Fibroblast of skin of back (primary cell): ENCODE measurements around the gene PARD3B.
"Not testable (repeated sequence)": the region's sequence is repeated elsewhere in the genome, so short reads cannot be mapped to it uniquely, and the experiment has no call there.

Source experiments
- DNase-seq: peaks from one replicate; pipeline ENCODE4 v3.0.0-alpha.2; 2013

Gene PARD3B

DNA sequence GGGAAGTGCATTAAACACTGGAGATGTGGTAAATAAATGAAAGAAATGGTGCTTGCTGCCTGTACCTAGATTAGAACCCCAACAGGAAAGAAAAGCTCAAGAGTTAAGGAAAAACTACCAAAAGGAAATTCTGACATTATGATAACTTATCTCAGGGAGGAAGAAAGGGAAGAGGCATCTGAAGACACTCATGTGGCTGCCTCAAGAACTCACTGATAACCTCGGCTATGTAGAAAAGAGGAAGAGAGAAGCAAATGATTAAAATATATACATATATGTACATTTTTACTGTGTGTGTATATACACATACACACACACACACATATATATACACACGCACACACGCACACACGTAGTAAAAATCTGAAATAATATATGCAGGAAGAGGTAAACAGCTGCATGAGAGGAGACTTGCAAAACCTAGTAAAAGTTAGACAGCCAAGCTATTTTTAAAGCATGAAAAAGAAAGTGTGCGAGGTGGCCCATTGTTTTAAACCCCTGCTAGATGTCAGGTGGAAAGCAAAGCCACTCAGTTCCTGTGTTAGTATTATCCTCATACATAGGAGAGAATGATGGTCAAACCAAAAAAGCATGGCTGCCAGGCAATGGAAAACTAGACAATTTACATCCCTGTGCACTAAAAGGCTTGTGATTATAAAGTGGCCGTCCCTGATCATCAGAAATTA is 654.0 kb downstream of the PARD3B start:
- DNase-seq: no peak

DNA sequence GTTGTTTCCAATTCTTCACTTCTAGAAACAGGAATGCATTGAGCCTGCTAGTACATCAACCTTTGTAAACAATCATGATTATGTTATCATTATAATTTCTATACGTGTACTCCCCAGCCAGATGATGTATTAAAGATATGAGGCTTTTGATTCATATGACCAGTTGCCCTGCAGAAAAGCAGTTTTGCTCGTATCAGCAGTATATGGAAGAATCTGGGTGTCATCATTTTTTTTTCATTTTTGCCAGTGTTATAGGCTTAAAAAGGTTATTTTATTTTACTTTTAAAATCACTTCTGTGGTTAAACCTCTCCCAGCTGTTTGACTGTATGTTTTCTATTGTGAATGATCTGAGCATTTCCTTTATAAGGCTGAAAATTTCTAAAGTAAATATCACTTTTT is 665.2 kb downstream of the PARD3B start:
- no peak for DNase-seq

DNA sequence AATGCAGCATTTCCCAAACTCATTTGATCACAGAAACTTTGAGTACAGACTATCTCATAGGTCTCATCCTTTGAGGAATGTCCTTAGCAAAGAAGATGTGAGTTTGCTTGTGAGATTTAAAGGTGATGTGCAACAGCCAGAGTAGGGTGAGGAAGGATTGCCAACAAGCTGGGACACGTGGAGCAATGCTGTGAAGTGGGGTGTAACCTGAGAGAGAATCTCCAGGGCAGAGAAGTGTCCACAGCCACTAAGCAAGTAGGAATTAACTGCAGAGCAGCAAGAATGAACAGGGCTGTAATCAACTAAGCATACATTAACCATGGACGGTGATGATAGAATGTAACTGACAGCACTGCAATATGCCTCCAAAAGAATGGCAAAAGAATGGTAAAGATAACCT is 667.1 kb downstream of the PARD3B start:
- DNase-seq: no peak

DNA sequence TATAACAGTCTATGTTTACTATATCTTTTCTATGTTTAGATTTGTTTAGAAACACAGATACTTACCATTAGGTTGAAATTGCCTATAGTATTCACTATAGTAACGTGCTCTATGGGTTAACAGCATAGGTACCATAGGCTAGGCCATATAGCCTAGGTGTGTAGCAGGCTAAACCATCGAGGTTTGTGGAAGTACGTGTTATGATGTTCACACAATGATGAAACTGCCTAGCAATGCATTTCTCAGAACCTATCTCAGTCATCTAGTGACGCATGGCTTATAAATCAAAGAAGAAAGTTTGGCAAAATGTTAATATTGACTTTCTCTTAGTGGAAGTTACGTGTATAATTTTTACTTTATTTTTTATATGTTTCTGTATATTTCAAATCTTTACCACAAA is 670.8 kb downstream of the PARD3B start:
- DNase-seq: no peak

DNA sequence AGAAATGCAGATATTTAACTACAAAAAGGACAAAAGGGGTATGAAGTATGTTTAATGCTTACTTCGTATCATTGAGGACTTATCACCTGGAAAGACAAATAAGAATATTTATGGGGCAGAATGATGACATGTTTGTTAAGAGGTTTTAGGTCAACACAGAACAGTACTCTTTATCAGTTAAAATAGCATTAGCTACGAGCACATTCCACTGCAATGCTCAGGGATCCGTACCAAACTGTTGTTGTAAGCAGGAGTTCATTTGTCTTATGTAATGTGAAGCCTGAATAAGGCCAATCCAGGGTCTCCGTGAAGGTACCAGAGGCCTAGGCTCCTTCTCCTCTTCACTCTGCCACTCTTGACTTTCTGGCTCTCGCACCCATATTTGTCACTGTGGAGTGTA is 671.3 kb downstream of the PARD3B start:
- no peak for DNase-seq

DNA sequence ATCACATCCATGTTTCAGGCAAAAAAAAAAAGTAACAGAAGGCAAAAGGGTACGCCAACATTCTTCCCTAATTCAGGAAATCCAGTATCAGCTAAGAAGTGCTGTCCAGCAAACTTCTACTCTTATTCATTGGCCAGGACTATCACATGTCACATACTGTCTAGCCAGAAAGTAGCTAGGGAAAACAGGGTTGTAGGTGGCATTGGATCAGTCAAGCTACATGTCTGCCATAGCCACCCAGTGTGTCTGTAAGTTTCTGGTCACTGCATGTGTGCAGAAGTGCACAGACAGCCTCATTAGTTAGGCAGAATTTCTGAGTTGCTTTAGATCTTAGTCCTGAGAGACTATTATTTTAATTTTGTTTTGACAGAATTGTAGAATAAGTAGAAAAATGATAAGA is 671.7 kb downstream of the PARD3B start:
- no peak for DNase-seq

DNA sequence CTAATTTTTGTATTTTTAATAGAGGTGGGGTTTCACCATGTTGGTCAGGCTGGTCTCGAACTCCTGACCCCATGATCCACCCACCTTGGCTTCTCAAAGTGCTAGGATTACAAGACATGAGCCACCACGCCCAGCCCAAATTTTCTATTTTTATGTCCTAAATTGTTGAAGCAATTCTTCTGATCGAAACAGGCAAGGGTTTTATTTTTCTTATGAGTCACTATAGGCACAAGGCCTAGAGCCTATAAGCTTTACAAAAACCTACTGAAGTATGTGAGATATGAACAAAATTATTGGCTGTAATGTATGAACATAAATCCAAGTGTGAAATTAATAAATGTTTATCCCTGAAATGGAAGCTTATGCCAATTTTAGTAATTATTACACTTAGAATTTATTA is 672.8 kb downstream of the PARD3B start:
- DNase-seq: peak; percentile 74

DNA sequence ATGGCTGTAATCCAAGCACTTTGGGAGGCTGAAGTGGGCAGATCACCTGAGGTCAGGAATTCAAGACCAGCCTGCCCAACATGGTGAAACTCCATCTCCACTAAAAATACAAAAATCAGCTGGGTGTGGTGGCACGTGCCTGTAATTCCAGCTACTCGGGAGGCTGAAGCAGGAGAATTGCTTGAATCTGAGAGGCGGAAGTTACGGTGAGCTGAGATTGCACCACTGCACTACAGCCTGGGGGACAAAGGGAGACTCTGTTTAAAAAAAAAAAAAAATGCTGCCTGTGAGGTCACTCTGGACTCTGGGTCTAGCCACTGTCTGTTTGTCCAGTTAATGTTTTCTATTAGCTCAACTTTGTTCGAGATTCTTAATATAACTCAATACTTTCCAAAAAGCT is 673.5 kb downstream of the PARD3B start:
- not testable (repeated sequence) for DNase-seq

DNA sequence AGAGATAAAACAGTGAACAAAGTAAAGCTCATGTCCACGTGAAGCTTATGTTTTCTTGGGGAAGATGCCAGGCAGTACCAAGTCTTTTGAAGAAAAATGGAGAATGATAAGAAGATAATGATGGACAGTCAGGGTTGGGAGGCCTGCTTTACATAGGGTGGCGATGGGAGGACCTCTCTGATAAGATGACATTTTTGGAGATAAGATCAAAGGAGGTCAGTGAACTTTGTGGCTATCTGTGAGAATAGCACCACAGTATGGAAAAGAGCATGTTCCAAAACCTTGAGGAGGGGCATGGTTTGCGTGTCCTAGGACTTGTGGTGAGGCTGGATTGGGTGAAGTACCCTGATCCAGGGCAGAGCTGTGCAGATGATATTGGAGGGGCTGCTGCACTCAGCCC is 675.3 kb downstream of the PARD3B start:
- no peak for DNase-seq

DNA sequence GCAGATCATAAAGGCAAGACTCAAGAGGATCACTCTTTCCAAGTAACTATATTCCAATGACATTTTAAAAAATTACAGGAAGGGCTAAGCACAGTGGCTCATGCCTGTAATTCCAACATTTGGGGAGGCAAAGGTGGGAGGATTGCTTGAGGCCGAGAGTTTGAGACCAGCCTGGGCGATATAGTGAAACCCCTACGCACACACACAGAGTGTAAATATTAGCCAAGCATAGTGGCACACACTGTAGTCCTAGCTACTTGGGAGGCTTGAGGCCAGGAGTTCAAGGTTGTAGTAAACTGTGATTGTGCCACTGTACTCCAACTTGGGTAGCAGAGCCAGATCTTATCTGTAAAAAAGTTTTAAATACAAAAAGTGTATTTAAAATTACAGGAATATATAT is 686.8 kb downstream of the PARD3B start:
- no peak for DNase-seq

DNA sequence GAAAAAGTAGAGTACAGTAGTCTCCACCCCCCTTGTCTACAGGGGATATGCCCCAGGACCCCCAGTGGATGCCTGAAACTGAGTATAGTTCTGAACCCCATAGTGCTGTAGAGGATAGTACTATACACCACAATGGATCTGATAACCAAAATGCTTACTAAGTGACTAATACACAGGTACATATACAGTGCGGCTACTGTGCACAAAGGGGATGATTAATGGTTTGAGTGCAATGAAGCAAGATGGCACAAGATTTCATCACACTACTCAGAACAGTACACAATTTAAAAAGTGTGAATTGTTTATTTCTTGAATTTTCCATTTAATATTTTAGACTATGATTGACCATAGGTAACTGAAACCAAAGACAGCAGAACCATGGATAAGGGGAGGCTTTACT is 690.2 kb downstream of the PARD3B start:
- DNase-seq: no peak

DNA sequence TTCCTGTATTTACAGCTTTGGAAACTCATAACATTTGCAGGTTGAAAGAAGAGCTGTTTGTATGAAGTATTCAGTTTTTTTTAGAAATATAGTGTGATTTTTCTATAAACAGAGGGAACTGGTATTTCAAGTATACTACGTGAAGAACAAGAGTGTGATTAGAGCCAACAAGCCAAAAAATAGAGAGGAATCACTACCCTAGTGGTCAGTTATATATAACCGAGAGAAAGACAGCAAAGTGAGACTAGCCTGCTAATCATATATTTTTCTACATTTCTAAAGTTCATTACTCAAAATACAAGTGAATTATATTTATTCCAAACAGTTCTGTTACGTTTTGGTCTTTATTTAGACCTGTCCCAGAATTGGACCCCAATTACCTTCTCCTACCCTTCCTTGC is 692.2 kb downstream of the PARD3B start:
- DNase-seq: no peak

DNA sequence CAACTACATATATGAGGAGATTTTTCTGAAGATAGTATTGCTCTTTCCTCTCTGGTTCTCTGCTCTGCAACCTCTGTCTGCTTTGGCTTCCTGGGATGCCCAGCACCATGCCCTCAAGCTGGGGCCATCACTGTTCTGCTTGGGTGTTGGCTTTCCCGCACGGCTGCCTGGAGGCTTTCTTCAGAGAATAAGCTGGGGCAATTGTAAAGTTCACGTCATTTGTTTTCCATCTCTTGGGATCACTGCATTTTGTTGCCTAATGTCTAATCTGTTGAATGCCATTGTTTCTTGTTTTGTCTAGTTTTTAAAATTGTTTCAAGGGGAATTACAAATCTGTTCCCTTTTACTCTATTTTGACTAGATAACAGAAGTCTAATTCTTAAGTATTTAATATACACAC is 699.7 kb downstream of the PARD3B start:
- no peak for DNase-seq

DNA sequence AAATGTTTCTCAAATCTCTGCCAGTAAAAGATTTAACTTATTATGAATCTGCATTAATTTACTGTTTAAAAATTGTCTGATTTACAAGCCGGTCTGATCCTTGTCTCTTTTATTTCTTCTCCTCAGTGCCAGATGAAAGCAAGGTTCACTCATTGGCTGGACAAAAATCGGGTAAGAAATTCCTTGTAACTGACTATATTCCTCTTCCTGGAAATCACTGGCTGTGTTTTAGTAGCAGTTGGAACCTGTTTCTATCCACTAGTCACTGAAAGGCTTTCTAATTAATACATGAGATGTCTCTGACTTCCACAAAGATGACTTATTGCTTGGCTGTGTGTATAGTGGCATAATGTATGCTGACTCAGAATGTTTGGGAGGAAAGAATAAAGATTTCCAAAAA is 700.4 kb downstream of the PARD3B start:
- DNase-seq: peak; percentile 69

DNA sequence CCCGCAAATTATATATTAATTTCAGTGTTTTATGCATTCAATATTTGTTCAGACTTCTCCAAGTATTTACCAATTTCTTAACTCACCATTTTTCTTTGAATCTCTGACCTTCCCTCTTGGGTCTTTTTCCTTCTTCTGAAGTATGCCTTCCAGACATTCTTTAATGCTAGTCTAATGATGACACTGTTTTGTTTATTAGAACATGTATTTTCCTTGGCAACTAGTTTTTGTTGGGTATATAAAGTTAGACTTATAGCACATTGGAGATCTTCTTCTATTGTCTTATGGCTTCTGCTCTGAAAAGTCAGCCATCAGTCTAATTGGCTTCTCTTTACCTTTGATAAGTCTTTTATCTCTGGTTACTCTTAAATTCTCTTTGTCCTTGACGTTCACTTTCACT is 713.8 kb downstream of the PARD3B start:
- DNase-seq: peak; percentile 85

DNA sequence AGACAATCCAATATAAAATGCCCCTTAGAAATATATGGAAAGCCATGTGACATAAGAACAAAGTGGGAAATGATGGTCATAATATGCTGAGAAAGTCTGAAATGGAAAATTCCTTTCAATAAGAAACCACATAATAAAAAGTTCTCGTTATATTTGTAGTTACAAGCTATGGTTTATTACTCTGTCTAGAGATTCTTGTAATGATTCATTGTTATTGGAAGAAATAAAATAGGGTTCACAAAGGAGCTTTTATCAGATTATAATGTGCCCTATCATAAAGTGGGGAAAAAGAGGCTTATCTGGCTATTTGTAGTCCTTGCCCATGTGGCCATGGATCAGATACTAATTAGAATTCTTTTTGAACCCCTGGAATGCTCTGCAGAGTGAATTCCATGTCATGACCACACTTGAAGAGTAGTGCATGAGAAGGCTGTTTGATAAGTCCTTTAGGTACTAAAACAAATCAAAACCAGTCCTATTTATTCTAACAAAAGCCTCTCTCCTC is 716.3 kb downstream of the PARD3B start:
- DNase-seq: peak; percentile 41

DNA sequence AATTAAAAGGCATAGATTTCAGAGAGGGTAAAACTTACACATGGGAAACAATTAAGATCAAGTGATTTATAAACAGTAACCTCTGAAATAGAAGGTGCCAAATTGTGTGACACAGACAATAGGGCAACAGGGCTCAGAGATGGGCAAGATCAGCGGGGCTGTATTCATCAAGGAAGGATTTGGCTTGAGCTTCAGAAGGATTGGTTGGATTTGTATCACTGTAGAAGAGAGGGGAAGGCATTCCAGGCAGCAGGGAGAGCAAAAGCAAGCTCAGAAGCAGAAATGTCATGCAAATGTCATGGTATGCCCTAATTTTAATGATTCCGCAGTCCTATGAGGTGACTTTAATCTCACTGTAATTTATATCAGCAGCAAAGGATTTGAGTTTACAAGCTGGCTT is 722.0 kb downstream of the PARD3B start:
- no peak for DNase-seq

DNA sequence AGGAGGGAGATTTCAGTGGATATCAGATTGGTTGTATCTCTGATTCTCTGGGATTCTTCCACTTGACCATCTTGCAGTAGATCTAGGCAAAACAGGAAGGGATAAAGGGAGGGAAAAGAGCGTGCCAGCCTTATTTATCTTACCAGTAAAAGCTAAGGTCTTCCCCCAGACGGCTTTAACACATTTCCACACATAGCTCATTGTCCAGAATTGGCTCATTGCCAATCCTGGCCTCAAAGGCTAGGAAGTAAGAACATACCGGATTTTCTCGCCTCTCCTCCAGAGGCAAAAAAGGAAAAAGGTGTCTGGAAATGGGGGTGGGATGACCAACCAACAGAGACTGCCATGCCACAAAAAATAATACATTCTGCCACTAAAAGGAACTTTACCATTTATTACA is 725.4 kb downstream of the PARD3B start:
- DNase-seq: no peak

DNA sequence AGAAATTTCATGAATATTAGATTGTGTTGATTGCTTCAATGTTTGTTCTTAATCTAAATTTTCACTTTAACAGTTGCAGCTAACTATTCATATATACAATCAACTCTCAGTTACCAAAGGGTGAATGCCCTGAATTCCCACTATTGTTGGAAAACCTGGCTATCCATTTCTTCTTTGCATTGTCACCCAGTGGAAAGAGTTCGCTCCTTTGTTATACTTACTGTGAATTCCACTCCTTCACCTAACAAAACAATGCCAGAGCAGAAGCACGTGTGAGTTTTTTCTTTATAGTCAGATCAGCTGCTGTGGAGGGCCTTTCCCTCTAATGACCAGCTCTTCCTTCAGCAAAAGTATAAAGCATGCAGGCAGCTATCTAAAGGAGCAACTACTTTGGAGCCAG is 727.9 kb downstream of the PARD3B start:
- DNase-seq: no peak

DNA sequence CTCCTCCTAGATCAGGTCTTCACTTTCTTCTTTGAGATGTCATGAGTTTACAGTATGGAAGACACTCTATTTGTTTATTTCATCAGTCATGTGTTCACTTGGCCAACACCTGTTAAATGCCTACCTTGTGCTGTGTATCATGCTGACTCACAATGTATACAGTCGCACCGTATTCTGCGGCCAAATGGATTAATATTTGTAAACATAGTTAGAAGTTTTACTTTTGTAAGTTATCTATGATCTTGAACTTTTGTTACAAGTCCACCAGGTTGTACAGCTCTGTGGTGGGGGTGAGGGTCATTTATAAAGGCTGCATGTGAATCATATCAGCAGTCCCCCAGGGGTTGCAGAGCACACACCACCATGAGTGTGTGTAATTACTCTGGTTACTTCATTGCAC is 728.4 kb downstream of the PARD3B start:
- no peak for DNase-seq

DNA sequence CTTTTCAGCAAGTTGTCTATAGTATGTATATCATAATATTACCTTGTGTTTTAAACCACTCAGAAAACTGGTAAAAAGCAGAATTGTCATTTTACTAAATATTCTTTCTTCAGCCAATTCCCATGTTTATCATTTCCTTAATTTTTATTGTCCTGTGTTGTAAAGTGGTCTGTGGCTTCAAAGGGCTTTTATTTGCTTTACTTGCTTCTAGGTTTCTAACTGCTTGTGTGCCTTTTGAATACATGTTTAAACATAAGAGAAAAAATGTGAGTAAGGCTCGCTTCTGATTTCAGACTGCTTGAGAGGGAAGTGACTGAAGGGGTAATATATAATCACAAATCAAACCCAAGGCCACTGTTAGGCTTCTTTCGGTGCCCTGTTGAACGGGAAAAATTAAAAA is 729.5 kb downstream of the PARD3B start:
- DNase-seq: no peak

DNA sequence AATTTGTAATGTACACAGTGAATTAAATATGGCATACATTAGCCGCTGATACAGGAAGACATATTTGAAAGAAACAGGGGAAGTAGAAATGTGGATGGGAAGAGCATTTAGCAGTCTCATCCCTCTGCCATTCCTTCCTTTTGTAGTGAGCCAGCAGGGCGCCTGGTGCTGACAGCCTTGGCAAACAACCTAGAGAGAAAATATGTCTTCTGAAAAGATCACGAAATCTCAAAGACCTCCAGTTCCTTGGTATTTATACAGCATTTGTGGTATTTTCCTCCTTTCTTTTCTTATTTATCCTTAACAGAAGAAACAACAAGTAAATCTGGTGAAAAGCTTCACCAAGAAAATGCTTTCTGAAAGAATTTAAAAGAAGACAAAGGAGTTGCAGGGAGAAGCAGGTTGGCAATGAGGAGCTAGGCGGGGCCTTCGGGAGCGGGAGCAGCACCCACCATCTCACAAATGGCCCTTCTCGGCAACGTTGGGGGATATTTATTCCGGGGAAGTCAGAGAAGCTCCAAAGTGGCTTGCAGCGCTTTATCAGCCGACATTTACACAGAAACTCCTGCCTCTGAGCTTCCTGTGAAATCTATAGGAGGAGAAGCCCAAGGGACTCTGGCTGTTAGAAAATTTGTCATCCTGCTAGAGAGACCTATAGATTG is 731.0 kb downstream of the PARD3B start:
- DNase-seq: peak; percentile 35

DNA sequence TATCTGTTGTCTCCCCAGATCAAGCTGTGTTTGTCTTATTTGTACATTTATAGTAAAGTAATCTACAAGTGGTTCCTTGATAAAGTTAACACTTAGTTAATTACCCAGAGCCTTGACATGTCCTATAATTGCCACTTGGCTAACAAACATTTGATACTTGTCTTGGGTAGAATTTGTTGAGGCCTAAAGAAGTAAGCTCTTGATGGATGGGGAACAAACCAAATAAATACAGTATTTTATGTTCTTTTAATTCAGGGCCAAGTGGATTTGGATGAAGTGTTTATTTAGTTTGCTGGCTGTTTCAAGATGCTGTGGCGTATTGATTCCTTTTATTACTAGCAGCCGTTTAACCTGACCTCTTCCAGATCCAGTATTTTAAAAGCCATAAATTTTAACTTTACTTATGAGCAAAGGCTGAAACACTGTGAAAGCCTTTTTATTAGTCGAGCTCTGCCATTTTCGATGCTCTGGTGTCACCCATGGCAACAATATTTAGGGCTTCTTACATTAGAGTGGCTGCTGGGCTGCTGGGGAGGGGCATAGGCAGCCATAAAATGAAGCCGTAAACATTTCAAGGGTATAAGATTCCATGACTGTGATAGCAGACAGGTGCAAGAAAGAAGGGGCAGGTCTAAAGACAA is 735.4 kb downstream of the PARD3B start:
- DNase-seq: no peak

DNA sequence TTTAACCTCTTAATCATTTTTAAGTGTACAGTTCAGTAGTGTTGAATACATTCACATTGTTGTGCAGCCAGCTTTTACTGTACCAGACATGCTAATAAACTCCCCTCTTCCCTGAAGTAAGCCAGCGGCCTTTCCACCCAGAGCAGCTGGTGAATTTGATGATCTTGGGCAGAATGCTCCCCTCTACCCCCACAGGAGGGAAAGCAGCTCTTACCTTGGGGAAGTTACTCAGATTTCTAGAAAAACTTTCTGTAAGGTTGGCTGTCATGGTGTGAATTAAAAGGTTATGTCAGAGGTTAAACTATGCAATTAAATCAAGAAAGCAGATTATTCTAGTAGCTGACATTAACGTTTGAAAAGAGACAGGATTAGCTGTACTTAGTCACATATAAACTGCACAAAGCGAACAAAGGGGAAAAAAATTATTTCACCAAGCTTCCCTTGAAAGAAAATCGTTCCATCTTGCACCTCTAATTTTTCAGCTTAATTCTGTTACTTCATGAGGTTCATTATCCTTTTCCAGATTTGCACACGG is 738.5 kb downstream of the PARD3B start:
- DNase-seq: no peak
